ENCODE measurements around the gene MIEF1. TPM values are rescaled to one million over a fixed set of nuclear protein-coding genes. Genes with fewer than 3 reads are reported as not detected.
"Not testable (repeated sequence)": the region's sequence is repeated elsewhere in the genome, so short reads cannot be mapped to it uniquely, and the experiment has no call there.

Gene MIEF1
- total and polyA plus RNA-seq, 3 donors from 2014 or later, result 60.6 to 120 (median 78.2) TPM

GRCh38 chr22:39519681-39520225, 17.7 kb downstream of the MIEF1 start:
- WGBS, 2 donors, result 1% methylated on average over 18 to 47 of the region's 47 CpGs
- TF ChIP-seq, protein P1, sequence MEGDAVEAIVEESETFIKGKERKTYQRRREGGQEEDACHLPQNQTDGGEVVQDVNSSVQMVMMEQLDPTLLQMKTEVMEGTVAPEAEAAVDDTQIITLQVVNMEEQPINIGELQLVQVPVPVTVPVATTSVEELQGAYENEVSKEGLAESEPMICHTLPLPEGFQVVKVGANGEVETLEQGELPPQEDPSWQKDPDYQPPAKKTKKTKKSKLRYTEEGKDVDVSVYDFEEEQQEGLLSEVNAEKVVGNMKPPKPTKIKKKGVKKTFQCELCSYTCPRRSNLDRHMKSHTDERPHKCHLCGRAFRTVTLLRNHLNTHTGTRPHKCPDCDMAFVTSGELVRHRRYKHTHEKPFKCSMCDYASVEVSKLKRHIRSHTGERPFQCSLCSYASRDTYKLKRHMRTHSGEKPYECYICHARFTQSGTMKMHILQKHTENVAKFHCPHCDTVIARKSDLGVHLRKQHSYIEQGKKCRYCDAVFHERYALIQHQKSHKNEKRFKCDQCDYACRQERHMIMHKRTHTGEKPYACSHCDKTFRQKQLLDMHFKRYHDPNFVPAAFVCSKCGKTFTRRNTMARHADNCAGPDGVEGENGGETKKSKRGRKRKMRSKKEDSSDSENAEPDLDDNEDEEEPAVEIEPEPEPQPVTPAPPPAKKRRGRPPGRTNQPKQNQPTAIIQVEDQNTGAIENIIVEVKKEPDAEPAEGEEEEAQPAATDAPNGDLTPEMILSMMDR (IDR thresholded peaks at IDR 0.05), result peak in 2 of 3 experiments; percentile 17 to 23
- TF ChIP-seq POLR2A (IDR thresholded peaks at IDR 0.05), result no peak
- no peaks in the 10 kb centered on the region for H3K36me3 ChIP-seq (ENCODE audit: low read depth, missing control alignments)
- peaks cover 42% of the 10 kb centered on the region for H3K4me1 ChIP-seq
- peak overlapping the region; percentile 98 to 99 for H3K27ac ChIP-seq
- no peaks in the 10 kb centered on the region for H3K27me3 ChIP-seq
- intact Hi-C loops (cut with DNase I; ENCODE audit: low total_unique reads), result loop anchor here (10.0 kb wide), 2 partner anchors 205 to 345 kb away; partner anchors contain the start of gene RPL3
- no peaks in the 10 kb centered on the region for H3K9me3 ChIP-seq
- peak; percentile 99 for DNase-seq
- peak overlapping the region; percentile 95 to 99 for H3K4me3 ChIP-seq

GRCh38 chr22:39520226-39521105, 18.4 kb downstream of the MIEF1 start, which contains the start of gene ATF4:
TSS of gene ATF4 (plus strand) at chr22:39520562. CDS start at chr22:39521446, 884 bp downstream.
- peak within 1 kb of the TSS; percentile 95 to 99 for H3K4me3 ChIP-seq
- peak; percentile 97 for DNase-seq
- H3K27ac ChIP-seq, result peak within 1 kb of the TSS; percentile 98 to 99
- peaks cover 47% of the 10 kb centered on the region for H3K4me1 ChIP-seq
- WGBS, 2 donors, result 1% methylated on average over 23 to 86 of the region's 86 CpGs
- peak; percentile 77 for TF ChIP-seq POLR2A (IDR thresholded peaks at IDR 0.05)
- TF ChIP-seq, protein P1 (IDR thresholded peaks at IDR 0.05), result peak in 1 of 3 experiments; percentile 3
- intact Hi-C loops (cut with DNase I; ENCODE audit: low total_unique reads), result loop anchor here (10.0 kb wide), 2 partner anchors 206 to 346 kb away; partner anchors contain the start of gene RPL3
- H3K9me3 ChIP-seq, result no peaks in the 10 kb centered on the region
- H3K27me3 ChIP-seq, result no peaks in the 10 kb centered on the region
- H3K36me3 ChIP-seq (ENCODE audit: low read depth, missing control alignments), result no peaks in the 10 kb centered on the region

DNA sequence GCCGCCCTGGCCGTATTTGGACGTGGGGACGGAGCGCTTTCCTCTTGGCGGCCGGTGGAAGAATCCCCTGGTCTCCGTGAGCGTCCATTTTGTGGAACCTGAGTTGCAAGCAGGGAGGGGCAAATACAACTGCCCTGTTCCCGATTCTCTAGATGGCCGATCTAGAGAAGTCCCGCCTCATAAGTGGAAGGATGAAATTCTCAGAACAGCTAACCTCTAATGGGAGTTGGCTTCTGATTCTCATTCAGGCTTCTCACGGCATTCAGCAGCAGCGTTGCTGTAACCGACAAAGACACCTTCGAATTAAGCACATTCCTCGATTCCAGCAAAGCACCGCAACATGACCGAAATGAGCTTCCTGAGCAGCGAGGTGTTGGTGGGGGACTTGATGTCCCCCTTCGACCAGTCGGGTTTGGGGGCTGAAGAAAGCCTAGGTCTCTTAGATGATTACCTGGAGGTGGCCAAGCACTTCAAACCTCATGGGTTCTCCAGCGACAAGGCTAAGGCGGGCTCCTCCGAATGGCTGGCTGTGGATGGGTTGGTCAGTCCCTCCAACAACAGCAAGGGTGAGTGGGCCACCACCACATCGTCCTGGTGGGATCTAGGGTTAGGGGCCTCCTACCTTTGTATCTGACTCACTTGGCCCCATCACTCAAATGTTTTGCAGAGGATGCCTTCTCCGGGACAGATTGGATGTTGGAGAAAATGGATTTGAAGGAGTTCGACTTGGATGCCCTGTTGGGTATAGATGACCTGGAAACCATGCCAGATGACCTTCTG, 19.2 kb downstream of the MIEF1 start:
- H3K4me1 ChIP-seq, result peaks cover 47% of the 10 kb centered on the region
- peak overlapping the region; percentile 95 to 99 for H3K4me3 ChIP-seq
- WGBS, 2 donors, result 0 to 1% methylated on average over 8 to 28 of the region's 28 CpGs
- intact Hi-C loops (cut with DNase I; ENCODE audit: low total_unique reads), result loop anchor here (10.0 kb wide), 2 partner anchors 206 to 346 kb away; partner anchors contain the start of gene RPL3
- not testable (repeated sequence) for H3K27me3 ChIP-seq; H3K9me3 ChIP-seq; H3K36me3 ChIP-seq (ENCODE audit: low read depth, missing control alignments); DNase-seq
- peak overlapping the region; percentile 98 to 99 for H3K27ac ChIP-seq

DNA sequence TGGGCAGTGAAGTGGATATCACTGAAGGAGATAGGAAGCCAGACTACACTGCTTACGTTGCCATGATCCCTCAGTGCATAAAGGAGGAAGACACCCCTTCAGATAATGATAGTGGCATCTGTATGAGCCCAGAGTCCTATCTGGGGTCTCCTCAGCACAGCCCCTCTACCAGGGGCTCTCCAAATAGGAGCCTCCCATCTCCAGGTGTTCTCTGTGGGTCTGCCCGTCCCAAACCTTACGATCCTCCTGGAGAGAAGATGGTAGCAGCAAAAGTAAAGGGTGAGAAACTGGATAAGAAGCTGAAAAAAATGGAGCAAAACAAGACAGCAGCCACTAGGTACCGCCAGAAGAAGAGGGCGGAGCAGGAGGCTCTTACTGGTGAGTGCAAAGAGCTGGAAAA, 20.0 kb downstream of the MIEF1 start:
- not testable (repeated sequence) for H3K36me3 ChIP-seq (ENCODE audit: low read depth, missing control alignments); H3K27me3 ChIP-seq; H3K9me3 ChIP-seq; DNase-seq
- intact Hi-C loops (cut with DNase I; ENCODE audit: low total_unique reads), result loop anchor here (10.0 kb wide), 2 partner anchors 207 to 347 kb away; partner anchors contain the start of gene RPL3
- 4 to 8% methylated on average over 5 of the region's 5 CpGs for WGBS, 2 donors
- peaks cover 48% of the 10 kb centered on the region for H3K4me1 ChIP-seq
- H3K4me3 ChIP-seq, result peak overlapping the region in 1 of 2 donors; percentile 99
- peak overlapping the region; percentile 98 to 99 for H3K27ac ChIP-seq

DNA sequence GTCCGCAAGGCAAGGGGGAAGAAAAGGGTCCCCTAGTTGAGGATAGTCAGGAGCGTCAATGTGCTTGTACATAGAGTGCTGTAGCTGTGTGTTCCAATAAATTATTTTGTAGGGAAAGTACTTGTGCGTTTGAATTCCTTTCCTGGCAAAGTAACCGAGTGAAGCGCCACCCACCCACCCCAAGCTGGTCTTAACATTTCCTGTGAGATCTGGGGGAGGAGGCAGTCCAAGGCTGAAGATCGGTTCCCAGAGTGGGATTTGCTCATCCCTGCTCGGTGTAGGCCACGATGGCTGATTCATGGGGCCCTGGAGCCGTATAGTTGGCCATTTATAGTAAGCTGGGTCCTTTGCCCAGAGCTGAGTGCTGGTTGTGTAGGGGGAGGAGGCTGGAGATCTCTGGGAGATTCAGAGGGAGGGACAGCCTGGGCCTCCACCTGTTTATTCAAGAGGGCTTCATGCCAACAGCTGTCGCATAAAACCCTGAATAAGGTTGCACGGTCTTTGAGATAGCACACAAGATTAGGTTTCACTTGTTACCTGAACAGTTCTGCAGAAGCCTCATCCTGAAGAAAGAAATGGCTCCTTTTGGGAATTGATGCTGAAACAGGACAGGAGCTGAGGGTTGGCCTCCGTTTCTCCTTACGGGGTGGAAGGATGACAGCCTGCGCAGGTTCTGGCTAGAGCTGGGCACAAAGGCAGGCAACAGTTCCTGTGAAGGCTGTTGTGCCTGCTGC, 20.6 kb downstream of the MIEF1 start:
- Histone ChIP-seq H3K27ac (peak overlapping the region in 1 of 2 donors; percentile 98), H3K27me3 (no peaks in the 10 kb centered on the region), H3K4me1 (peaks cover 54% of the 10 kb centered on the region), H3K4me3 (peak overlapping the region in 1 of 2 donors; percentile 99), H3K36me3 (ENCODE audit: low read depth, missing control alignments) (no peaks in the 10 kb centered on the region), H3K9me3 (no peaks in the 10 kb centered on the region)
- WGBS, 2 donors, result 9 to 11% methylated on average over 13 to 14 of the region's 14 CpGs
- TF ChIP-seq, protein P1 (IDR thresholded peaks at IDR 0.05), result no peak
- no peak for TF ChIP-seq POLR2A (IDR thresholded peaks at IDR 0.05)
- intact Hi-C loops (cut with DNase I; ENCODE audit: low total_unique reads), result loop anchor here (10.0 kb wide), 2 partner anchors 208 to 348 kb away; partner anchors contain the start of gene RPL3
- no peak for DNase-seq
